BE2C (cell line): Measurements from ENCODE around the gene SYNRG.

Experiments
- DNase-seq: peaks from one replicate; pipeline ENCODE4 v3.0.0-alpha.2; 2020
- H3K27me3 ChIP-seq: fragments of 250-450 bp; sonication (Bioruptor Pico); 2 replicates; pipeline ENCODE4 v1.5.1; 2020; ENCODE audit warnings: mild to moderate bottlenecking
- H3K36me3 ChIP-seq: fragments of 250-450 bp; sonication (Bioruptor Pico); 2 replicates; pipeline ENCODE4 v1.5.1; 2020; ENCODE audit warnings: mild to moderate bottlenecking
- H3K4me1 ChIP-seq: fragments of 250-450 bp; sonication (Bioruptor Pico); 2 replicates; pipeline ENCODE4 v1.5.1; 2020
- H3K4me3 ChIP-seq: 2 replicates; pipeline ENCODE4 v1.5.1; 2011; ENCODE audit warnings: low read depth, low read length
- H3K9me3 ChIP-seq: fragments of 250-450 bp; sonication (Bioruptor Pico); 2 replicates; pipeline ENCODE4 v1.5.1; 2020
- CTCF ChIP-seq: IDR thresholded peaks from 2 replicates; pipeline ENCODE4 v1.5.1; 2012; ENCODE audit warnings: mild to moderate bottlenecking, low read depth, low read length

Gene SYNRG

GRCh38 chr17:37567137-37567536, 42.1 kb downstream of the SYNRG start:
- DNase-seq, result no peak
- Histone ChIP-seq H3K36me3 (peaks cover 30% of the 10 kb centered on the region), H3K9me3 (no peaks in the 10 kb centered on the region), H3K4me3 (no peak overlapping the region), H3K4me1 (peaks cover 4% of the 10 kb centered on the region), H3K27me3 (no peaks in the 10 kb centered on the region)
- no peak for TF ChIP-seq CTCF

DNA sequence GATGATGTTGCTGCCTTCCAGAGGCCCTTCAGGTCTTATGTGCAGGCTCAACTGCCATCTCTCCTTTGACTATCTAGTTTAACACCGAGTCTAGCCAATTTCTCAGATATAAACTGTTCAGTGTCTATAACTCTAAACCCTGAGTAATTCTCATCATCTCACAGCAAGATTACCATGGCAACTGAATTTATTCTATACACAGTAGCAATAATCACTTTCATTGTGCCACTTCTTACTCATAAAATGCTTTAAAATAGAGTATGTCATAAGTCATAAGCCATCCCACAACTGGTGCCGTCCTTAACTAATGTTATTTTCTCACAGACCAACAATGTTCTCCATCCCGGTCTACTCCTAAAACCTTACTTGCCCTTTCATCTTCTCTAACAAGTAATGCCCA, 45.0 kb downstream of the SYNRG start:
- DNase-seq, result no peak
- Histone ChIP-seq H3K36me3 (peaks cover 25% of the 10 kb centered on the region), H3K4me3 (no peak overlapping the region), H3K27me3 (no peaks in the 10 kb centered on the region), H3K9me3 (no peaks in the 10 kb centered on the region), H3K4me1 (peaks cover 4% of the 10 kb centered on the region)
- TF ChIP-seq CTCF, result no peak

GRCh38 chr17:37562016-37562745, 47.0 kb downstream of the SYNRG start:
- peak; percentile 9 for DNase-seq
- TF ChIP-seq CTCF, result no peak
- Histone ChIP-seq H3K9me3 (no peaks in the 10 kb centered on the region), H3K4me1 (peaks cover 4% of the 10 kb centered on the region), H3K27me3 (no peaks in the 10 kb centered on the region), H3K36me3 (peaks cover 18% of the 10 kb centered on the region), H3K4me3 (no peak overlapping the region)

DNA sequence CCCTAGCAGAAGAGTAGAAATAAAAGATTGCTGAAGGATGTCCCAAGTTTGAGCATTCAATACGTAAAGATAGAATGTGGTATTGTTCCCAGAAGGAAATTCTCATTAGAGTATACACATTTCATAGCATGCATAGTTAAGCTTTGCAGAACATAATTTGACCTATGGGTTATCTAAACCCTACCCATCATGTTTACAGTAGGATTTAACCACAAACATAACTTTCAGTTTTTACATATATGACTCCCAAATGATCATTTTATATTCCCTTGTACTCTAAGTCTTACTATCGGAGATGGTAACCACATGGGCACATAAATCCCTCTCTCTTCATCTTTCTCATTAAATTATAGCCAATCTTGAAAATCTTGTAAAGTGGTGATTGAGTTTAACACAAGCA, 50.9 kb downstream of the SYNRG start:
- Histone ChIP-seq H3K9me3 (no peaks in the 10 kb centered on the region), H3K4me3 (no peak overlapping the region), H3K27me3 (no peaks in the 10 kb centered on the region), H3K4me1 (peaks cover 4% of the 10 kb centered on the region), H3K36me3 (peaks cover 13% of the 10 kb centered on the region)
- DNase-seq, result no peak
- TF ChIP-seq CTCF, result no peak

DNA sequence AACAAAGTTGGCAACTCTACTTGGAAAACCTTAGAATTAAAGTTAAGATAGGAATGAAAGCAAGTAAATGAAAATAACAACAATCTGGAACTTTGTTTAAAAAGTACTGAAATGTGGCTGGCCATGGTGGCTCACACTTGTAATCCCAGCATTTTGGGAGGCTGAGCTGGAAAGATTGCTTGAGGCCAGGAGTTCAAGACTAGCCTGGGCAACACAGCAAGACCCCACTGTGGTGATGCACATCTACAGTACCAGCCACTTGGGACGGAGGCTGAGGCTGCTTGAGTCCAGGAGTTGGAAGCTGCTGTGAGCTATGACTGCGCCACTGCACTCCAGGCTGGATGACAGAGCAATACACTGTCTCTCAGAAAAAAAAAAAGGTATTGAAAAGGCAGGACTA, 51.7 kb downstream of the SYNRG start:
- H3K4me3 ChIP-seq, result no peak overlapping the region
- no peak for TF ChIP-seq CTCF
- DNase-seq, result no peak
- peaks cover 4% of the 10 kb centered on the region for H3K4me1 ChIP-seq
- no peaks in the 10 kb centered on the region for H3K27me3 ChIP-seq
- H3K36me3 ChIP-seq, result peaks cover 21% of the 10 kb centered on the region
- no peaks in the 10 kb centered on the region for H3K9me3 ChIP-seq

- H3K36me3 ChIP-seq, result peaks cover 22% of the 10 kb centered on the region
- H3K4me1 ChIP-seq, result no peaks in the 10 kb centered on the region
- no peaks in the 10 kb centered on the region for H3K9me3 ChIP-seq
- no peak for DNase-seq
- no peak overlapping the region for H3K4me3 ChIP-seq
- no peak for TF ChIP-seq CTCF
- H3K27me3 ChIP-seq, result no peaks in the 10 kb centered on the region
These were observed 53.8 kb downstream of the SYNRG start for GRCh38 chr17:37555386-37555785.
